ENCODE data around the gene RTL1.

- TF ChIP-seq POLR2A (IDR thresholded peaks at IDR 0.05; ENCODE audit: low read length) (no peak), GATA1 (IDR thresholded peaks at IDR 0.05; ENCODE audit: low read depth, low read length) (no peak)
Measured at GRCh38 chr14:100867631-100868315, 35.7 kb downstream of the RTL1 start.

Data from erythroblast (primary cell).